DMS79 (cell line): Measurements from ENCODE around the gene SSR1.

Source experiments
- DNase-seq: peaks from one replicate; lab custom pipeline; 2025; lab: John Stamatoyannopoulos, UW

Gene SSR1

DNA sequence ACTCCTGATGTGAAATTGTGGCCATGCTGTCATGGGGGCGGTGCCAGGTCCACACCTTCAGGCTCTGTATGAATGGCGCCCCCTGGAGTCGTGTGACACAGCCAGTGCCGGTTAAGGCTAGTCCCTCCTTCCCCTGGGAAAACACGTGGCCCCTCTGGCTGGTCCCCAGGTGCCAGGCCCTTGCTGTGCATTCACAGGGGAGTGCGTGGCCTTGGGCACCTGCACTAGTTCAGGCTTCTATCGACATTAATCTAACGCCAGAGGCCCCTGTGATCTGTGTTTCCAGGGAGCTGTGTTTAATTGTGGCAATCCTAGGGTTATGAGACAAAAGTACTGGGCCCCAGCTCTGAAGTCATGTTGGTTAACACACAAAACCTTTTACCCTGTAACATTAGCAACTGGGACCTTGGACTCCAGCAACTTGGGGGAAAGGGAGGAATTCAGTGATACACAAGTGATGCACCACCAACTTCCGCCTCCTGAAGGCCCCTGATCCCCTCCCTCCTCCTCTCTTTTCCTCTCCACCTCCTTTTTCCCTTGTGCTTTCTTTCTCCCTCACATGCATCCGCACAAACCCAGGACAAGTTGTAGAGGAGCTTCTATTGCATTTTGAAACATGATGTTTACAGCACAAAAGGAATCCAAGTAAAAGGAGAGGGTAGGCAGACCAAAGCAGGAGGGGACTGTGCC lies 74.0 kb downstream of the SSR1 start:
- DNase-seq: no peak

DNA sequence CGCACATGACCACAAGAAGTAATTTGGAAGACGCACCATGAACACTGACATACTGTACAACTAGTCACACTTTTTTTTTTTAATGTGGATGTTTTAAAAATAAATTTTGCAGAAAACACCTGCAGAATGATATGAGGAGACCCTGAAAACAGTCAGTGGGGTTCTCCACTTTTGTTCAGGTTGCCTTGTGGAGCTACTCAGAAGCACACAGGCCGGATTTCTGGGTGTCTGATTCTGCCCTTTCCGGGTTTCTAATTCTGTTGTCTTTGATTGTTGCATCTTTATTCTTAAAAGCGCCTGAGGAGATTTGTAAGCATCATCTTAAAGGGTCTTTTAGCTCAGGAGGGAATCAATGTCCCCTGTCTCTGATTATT lies 74.5 kb downstream of the SSR1 start:
- no peak for DNase-seq

DNA sequence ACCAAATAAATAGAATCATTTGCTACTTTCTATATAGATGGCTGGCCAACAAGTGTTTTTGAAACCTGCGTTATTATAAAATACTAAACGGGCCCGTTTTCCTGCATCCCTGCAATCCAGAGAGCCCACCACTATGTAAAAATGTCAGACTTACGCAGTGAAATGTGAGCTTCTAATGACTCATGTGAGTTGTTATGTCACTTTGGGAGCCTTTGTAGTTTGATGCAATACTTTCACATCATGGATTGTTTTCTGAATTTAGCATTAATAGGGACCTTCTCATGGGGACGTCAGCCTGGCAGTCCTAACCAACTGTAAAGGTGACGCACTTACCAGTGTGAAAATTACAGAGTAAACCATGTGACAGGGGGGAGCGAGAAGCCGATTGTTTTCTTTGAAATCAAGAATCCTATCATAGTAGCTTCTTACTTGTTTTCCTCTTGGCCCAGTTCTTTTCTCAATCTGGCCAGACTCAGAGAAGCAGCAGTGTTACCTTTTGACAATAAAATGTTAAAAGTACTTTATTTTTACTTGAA lies 75.3 kb downstream of the SSR1 start:
- DNase-seq: no peak

DNA sequence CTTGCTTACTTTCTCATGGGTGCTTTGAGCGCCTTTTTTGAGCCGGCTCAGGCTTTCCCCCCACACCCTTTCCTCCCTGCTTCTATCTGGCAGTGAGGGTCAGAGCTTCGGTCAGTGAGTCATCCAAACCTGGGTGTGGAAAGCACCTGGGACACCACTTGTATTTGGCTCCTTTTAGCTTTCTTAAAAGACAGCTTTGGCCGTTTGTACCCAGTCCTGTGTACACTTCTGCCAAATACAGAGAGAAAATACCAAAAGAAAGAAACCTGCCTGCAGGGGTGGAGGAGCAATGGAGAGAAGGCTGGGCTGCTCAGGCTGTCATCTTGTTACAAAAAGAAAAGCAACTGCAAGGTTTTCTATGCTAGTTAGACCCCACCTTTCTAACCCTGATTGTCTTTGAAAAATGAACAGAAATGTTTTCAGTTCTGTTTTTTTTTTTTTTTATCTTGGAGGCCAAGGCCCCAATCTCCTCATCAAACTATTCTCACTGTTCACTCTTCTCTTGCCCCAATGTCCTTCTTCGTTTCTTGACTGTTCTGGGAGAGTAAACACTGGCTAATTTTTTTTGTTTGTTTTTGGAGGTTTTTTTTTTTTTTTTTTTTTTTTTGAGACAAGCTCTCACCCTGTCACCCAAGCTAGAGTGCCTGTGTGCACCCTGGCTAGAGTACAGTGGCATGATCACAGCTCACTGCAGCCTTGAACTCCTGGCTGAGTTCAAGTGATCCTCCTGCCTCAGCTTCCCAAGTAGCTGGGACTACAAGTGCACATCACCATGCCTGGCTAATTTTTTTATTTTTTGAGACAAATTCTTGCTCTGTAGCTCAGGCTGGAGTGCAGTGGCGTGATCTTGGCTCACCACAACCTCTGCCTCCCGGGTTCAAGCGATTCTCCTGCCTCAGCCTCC lies 76.4 kb downstream of the SSR1 start:
- DNase-seq: no peak

DNA sequence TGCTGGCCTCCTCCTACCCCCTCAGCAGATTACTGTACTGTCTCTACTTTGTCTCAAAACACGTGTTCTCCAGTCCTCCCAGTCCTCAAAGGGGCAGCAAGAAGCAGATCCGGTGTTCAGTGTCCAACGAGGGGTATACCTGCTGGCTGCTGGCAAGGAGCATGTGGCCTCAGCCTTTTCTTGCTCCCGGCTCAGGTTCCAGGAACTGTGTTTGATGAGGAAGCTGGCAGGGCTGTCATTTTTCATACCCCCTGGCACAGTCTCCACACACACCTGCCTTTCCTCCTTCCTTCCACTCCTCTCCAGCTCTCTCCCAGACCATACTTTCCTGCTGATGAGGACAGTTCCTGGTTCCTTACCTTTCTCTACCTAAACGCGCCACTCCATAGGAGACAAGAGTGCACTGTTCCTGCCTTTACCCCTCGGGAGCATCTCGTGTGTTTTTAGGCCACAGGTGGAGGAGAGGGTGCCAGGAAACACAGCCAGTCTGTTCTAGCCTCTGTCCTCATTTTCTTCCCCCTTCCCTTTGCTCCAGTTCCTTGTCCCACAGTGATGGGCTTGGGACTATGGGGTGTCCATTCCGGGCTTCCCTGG lies 77.2 kb downstream of the SSR1 start:
- no peak for DNase-seq

DNA sequence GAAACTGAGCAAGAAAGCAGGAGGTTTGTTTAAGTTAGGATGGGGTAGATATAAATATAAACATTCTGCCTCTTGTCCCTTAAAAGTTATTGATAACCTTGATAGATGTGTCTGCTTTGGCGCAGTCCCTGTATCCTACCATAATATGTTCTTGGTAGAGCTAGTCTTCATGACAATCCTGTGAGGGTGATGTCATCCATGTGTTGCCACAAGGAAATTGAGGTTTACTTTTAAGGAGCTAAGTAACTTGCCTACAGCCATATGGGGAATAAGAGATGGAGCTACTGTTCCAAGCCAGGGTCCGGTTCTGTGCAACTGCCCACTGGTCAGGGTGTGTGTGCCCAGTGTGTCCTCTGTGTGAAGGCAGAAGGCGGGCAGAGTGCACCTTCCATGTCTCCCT lies 78.5 kb downstream of the SSR1 start:
- no peak for DNase-seq

DNA sequence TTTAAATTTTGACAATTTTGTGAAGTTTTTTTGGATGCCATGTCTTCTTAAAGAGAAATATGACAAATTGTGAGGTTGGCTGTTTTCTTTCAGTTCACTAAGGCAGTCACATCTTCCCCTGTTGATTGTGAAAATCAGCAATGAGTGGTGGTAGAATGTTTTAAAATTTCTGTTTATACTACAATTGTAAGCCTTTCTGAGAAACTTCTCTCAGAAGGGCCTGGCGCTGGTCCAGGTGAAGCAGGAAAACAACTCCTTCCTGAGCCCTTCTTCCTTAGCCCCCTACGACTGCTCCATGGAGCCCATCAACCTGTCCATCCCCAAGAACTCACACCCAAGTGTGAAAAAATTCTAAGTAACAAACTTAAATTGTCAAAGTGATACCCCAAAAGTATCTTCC lies 80.6 kb downstream of the SSR1 start:
- DNase-seq: no peak

DNA sequence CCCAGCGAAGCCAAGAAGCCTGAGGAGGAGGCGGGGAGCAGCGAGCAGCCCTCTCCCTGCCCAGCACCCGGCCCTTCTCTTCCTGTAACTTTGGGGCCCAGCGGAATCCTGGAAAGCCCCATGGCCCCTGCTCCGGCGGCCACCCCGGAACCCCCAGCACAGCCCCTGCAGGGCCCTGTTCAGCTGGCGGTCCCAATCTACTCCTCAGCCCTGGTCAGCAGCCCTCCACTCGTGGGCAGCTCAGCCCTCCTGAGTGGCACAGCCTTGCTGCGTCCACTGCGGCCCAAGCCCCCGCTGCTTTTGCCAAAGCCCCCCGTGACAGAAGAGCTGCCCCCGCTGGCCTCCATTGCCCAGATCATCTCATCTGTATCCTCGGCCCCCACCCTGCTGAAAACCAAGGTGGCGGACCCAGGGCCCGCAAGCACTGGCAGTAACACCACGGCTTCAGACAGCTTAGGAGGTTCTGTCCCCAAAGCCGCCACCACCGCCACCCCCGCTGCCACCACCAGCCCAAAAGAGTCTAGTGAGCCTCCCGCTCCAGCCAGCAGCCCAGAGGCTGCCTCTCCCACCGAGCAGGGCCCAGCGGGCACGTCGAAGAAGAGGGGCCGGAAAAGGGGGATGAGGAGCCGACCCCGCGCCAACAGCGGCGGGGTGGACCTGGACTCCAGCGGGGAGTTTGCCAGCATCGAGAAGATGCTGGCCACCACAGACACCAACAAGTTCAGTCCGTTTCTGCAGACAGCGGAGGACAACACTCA lies 81.9 kb downstream of the SSR1 start:
- no peak for DNase-seq

DNA sequence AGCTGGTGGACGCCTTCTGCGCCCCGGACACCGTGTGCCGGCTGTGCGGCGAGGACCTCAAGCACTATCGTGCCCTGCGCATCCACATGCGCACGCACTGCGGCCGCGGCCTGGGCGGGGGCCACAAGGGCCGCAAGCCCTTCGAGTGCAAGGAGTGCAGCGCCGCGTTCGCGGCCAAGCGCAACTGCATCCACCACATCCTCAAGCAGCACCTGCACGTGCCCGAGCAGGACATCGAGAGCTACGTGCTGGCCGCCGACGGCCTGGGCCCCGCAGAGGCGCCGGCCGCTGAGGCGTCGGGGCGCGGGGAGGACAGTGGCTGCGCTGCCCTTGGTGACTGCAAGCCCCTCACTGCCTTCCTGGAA lies 82.7 kb downstream of the SSR1 start:
- no peak for DNase-seq

DNA sequence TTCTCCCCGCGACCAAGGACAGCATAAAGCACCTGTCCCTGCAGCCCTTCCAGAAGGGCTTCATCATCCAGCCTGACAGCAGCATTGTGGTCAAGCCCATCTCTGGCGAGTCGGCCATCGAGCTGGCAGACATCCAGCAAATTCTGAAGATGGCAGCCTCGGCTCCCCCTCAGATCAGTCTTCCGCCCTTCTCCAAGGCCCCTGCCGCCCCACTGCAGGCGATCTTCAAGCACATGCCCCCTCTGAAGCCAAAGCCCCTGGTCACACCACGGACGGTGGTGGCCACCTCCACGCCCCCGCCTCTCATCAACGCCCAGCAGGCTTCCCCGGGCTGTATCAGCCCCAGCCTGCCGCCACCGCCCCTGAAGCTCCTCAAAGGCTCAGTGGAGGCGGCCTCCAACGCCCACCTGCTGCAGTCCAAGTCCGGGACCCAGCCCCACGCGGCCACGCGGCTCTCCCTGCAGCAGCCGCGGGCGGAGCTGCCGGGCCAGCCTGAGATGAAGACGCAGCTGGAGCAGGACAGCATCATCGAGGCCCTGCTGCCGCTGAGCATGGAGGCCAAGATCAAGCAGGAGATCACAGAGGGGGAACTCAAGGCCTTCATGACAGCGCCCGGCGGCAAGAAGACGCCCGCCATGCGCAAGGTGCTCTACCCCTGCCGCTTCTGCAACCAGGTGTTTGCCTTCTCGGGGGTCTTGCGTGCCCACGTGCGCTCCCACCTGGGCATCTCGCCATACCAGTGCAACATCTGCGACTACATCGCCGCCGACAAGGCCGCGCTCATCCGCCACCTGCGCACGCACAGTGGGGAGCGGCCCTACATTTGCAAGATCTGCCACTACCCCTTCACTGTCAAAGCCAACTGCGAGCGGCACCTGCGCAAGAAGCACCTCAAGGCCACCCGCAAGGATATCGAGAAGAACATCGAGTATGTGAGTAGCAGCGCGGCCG lies 83.3 kb downstream of the SSR1 start:
- no peak for DNase-seq

DNA sequence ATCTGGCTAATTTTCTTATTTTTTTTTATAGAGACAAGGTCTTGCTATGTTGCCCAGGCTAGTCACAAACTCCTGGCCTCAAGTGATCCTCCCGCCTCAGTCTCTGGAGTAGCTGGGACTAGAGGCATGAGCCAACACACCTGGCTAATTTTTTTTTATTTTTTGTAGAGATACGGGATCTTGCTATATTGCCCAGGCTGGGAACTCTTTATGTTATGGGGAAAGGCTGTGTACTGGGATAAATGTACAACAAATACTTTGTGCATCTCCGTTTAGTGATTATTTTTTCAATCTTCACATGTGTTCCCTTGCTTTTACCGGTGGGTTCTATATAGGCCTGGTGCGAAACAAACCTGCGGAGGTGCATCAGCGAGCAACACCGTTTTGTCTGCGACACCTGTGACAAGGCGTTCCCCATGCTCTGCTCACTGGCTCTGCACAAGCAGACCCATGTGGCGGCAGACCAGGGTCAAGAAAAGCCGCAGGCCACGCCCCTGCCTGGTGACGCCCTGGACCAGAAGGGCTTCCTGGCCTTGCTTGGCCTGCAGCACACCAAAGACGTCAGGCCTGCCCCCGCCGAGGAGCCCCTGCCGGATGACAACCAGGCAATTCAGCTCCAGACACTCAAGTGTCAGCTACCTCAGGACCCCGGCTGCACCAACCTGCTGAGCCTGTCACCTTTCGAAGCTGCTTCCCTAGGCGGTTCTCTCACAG lies 84.2 kb downstream of the SSR1 start:
- DNase-seq: no peak

DNA sequence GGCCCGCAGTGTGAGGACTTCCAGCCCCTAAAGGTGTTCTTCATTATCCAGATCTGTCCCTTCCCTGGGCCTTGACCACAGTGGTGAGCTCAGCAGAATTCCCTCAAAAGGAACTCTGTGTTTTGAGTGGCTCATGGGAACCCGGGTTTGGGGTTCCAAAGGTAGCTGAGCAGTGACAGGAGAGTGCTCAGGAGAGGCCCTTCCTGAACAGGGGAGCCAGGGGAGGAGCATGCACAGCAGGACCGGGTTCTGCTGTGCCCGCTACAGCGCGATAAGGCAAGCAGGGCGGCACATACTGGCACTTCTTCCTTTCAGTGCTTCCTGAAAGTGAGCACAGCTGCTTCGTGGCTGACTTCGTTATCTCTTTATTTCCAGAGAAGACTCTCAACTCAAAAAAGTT lies 88.3 kb downstream of the SSR1 start:
- no peak for DNase-seq

DNA sequence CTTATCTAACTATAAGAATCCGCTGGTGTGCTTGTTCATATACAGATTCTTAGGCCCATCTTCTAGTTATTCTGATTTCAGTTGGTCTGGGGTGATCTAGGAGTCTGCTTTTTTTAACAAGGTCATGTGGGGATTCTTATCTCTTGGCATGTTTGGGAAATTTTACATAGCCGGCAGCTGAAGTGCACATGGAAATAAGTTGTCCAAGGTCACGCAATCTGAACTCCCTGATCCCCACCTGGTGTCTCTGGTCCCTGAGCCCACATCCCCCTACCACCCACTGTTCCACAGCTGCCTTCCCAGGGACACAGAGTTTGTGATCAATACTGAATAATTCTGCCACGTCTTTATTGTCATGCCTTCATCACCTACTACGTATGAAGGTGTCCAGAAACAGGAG lies 90.8 kb downstream of the SSR1 start:
- no peak for DNase-seq

DNA sequence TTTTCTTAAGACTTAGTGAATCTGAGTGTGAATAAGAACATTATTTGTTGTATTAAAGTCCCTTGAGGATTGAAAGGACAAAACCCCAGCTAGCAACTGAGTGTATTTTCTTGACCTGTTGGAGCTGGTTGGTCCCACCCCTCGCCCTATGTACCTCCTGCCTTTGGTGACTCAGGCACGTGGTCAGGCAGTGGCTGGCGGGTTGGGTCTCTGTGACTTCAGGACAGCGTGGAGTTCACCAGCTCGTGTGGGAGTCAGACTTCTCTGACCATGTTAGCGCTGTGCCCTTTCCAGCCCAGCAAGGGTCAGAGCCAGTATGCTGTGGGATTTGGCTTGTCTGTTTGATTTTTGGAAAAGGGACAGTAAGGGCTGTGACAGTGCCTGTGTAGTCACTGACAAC lies 93.7 kb downstream of the SSR1 start:
- no peak for DNase-seq

DNA sequence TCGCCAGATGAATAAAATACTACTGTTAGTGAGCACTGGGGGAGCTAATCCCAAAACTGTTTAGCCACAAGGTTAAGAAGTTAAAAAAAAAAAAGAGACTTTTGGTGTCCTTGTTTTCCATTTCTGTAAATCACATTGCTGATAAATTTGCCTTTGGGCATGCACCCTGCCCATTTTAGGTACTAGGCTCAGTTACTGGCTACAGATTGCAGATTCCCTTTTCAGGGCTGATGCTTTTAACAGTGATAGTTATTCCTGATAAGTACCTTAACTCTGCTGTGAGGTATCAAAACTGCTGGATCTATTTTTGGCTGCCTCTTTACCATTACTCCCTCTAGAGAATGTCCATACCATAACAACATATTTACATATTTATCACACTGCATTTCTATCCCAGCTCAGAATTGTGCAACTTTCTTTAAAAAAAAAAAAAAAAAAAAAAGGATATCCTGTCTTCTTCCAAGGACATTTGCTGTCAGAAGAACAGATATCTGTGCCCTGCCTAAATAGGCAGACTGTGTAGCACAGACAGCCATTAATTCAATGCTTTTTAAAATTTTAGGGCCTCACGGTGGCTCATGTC lies 94.5 kb downstream of the SSR1 start:
- no peak for DNase-seq
